Cardiac muscle cell (in vitro differentiated cells and primary cell): ENCODE data around the gene NAALADL2. TPM values are rescaled to one million over a fixed set of nuclear protein-coding genes. Genes with fewer than 3 reads are reported as not detected.

Experiments used
- DNase-seq, 2 donors: peaks; one replicate each; pipeline versions ENCODE4 v3.0.0 to v3.0.0-alpha.2; 2010 to 2017; ENCODE audit warnings: low read depth in 1 of 2, low spot score in 1 of 2
- H3K27ac ChIP-seq: fragments of 200-600 bp; sonication (generic); 2 replicates; pipeline ENCODE4 v1.5.1; 2016
- H3K27me3 ChIP-seq: fragments of 200-600 bp; sonication (generic); 2 replicates; pipeline ENCODE4 v1.6.0; 2016; ENCODE audit warnings: control low read depth
- H3K36me3 ChIP-seq: fragments of 200-600 bp; sonication (generic); 2 replicates; pipeline ENCODE4 v1.5.1; 2016; ENCODE audit warnings: control low read depth
- H3K4me1 ChIP-seq: fragments of 200-600 bp; sonication (generic); 2 replicates; pipeline ENCODE4 v1.8.1; 2017; ENCODE audit warnings: low read depth, mild to moderate bottlenecking, mixed run types
- H3K4me3 ChIP-seq: fragments of 200-600 bp; sonication (generic); 2 replicates; pipeline ENCODE4 v1.5.1; 2016; ENCODE audit warnings: mild to moderate bottlenecking
- H3K9me3 ChIP-seq: fragments of 200-600 bp; sonication (generic); 2 replicates; pipeline ENCODE4 v1.5.1; 2017; ENCODE audit warnings: low read depth, mild to moderate bottlenecking, control low read depth
- polyA plus RNA-seq: library from polyadenylated mRNA; unstranded; fragments of >200 nt; fragmentation: Nextera tagmentation; extraction: Ambion mirVana; gene quantifications from 2 replicates; pipeline ENCODE4 v1.2.1, GENCODE V29; 2016
- total RNA-seq: library from RNA; depleted of rRNA; stranded (reverse); fragments of >200 nt; gene quantifications from 2 replicates; pipeline ENCODE4 v1.2.3, GENCODE V29; 2016
- TF ChIP-seq, protein P1 (sequence below): IDR thresholded peaks from 2 replicates; pipeline ENCODE4 v1.5.1; 2012; ENCODE audit warnings: low read depth, mild to moderate bottlenecking, low read length

NAALADL2 gene
- total and polyA plus RNA-seq, 2 experiments from 2014 or later: 2.4 to 3.8 TPM

DNA sequence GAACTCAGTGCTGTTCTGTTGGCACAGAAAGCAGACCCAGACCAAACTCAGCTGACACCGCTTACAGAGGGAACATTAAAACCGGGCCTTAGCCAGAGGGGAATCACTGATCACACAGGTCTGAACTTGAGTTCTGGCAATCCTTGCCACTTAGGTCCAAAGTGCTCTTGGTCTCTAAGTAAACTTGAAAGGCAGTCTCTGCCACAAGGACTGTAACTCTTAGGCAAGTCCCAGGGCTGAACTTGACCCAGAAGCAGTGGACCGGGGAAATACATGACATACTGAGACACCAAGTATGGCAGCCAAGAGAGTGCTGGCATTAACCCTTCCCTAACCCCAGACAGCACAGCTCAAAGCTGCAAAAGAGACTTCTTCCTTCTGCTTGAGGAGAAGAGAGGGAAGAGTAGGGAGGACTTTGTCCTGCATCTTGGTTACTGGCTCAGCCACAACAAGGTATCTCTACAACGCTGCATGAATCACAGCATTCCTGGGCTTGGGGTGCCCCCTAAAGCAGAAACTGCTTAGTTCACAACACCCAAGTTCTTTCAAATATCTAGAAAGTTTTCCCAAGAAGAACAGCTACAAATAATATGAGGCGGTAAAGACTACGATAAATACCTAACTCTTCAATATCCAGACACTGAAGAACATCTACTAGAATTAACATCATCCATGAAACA lies 32.5 kb downstream of the NAALADL2 start:
- peak; percentile 1 to 27 for DNase-seq
- Histone ChIP-seq H3K9me3 (no peaks in the 10 kb centered on the region), H3K36me3 (no peaks in the 10 kb centered on the region), H3K4me1 (no peaks in the 10 kb centered on the region), H3K4me3 (no peak overlapping the region), H3K27ac (no peak overlapping the region), H3K27me3 (no peaks in the 10 kb centered on the region)
- TF ChIP-seq, protein P1, sequence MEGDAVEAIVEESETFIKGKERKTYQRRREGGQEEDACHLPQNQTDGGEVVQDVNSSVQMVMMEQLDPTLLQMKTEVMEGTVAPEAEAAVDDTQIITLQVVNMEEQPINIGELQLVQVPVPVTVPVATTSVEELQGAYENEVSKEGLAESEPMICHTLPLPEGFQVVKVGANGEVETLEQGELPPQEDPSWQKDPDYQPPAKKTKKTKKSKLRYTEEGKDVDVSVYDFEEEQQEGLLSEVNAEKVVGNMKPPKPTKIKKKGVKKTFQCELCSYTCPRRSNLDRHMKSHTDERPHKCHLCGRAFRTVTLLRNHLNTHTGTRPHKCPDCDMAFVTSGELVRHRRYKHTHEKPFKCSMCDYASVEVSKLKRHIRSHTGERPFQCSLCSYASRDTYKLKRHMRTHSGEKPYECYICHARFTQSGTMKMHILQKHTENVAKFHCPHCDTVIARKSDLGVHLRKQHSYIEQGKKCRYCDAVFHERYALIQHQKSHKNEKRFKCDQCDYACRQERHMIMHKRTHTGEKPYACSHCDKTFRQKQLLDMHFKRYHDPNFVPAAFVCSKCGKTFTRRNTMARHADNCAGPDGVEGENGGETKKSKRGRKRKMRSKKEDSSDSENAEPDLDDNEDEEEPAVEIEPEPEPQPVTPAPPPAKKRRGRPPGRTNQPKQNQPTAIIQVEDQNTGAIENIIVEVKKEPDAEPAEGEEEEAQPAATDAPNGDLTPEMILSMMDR: no peak

DNA sequence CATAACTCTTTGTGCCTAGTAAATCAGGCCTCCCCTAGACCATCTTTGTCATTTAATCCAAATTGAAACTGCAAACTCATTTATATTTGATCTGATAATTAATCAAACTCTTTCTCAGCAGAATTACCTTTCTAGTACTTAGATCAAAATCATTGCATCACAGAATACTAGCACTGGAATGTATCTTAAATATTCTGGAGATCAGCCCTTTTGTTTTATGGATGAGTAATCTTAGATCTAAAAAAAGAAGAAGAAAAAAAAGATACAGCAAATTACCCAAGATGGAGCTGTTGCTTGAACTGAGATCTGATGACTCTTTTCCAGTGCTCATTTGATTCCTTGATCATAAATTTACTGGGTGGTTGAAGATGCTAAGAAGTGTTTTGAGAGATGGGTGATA lies 47.9 kb downstream of the NAALADL2 start:
- Histone ChIP-seq H3K4me1 (no peaks in the 10 kb centered on the region), H3K36me3 (no peaks in the 10 kb centered on the region), H3K9me3 (no peaks in the 10 kb centered on the region), H3K4me3 (no peak overlapping the region), H3K27ac (no peak overlapping the region), H3K27me3 (no peaks in the 10 kb centered on the region)
- TF ChIP-seq, protein P1: no peak
- no peak for DNase-seq

DNA sequence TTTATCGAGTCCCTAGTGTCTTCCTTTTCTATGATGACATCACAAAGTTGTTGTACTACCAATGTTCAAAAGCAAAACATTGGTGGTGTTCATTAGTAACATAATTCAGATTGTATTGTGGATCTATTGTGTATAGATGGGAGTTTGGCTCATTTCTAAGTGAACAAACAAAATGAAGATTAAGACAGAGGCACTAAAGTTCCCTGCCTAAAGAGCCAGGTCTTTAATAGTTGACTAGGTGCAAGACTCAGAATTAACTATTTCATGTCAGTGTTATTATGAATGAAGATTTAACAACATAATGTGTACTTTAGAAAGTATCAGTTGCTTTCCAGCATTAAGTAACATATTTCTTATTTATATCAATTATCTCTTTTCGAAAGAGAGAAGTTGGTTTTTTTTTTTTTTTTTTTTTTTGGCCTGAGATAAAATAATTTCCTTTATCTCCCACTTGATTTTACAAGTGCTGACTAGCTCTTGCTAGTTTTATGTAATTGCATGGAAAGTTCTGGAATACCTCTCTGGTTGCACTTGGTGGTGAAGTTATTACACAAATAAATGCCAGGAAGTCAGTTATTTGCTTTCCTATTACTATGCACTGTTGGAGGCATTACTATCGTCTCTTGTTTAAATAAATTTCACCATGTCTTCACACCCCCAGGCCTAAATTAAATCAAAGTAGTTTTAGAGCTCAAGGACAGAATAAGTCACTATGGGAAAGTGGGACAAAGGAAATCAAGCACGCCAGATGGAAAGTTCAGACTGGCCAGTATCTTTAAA lies 48.7 kb downstream of the NAALADL2 start:
- DNase-seq: no peak
- Histone ChIP-seq H3K36me3 (no peaks in the 10 kb centered on the region), H3K9me3 (no peaks in the 10 kb centered on the region), H3K27me3 (no peaks in the 10 kb centered on the region), H3K27ac (no peak overlapping the region), H3K4me3 (no peak overlapping the region), H3K4me1 (no peaks in the 10 kb centered on the region)
- TF ChIP-seq, protein P1: no peak

DNA sequence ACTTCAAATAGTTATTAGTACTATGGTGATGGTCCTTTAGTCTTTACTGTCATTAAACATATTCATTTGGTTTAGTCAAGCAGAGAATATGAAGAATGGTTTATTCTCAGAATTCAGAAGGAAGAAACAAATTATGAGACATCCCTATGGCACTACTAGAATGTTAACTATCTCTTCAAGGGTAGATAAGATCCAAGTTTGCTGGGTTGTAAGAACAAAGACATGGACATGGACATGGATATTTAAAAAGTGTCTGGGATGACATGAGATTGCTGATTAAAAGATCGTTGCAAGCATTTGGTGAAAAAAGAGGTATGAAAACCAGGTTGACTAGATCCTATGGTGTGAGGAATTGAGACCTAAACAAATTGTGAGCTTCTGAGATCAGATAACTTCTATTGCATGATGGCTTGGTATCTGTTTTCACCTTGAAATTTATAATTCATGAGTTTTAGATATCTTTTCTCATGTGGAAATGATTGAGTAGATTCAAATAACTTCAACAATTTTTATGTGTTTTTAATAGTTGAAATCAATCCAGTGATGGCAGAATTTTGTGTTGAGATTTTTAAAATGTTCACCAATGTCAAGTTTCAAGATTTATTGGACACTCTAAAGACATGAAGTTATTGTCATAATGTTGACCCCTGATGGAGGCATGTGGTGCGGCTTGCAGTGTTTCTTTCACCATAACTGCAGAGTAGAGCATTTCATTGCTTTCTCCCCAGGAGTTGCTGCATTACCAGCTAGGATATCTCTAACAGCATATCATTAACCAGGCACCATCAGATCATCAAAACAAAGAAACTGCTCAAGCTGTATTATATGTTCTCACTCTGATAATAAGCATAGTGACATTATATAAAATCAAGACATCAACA lies 72.6 kb downstream of the NAALADL2 start:
- DNase-seq: peak in 1 of 2 donors; percentile 8
- Histone ChIP-seq H3K27ac (no peak overlapping the region), H3K4me1 (no peaks in the 10 kb centered on the region), H3K27me3 (no peaks in the 10 kb centered on the region), H3K9me3 (no peaks in the 10 kb centered on the region), H3K36me3 (no peaks in the 10 kb centered on the region), H3K4me3 (no peak overlapping the region)
- TF ChIP-seq, protein P1: no peak

DNA sequence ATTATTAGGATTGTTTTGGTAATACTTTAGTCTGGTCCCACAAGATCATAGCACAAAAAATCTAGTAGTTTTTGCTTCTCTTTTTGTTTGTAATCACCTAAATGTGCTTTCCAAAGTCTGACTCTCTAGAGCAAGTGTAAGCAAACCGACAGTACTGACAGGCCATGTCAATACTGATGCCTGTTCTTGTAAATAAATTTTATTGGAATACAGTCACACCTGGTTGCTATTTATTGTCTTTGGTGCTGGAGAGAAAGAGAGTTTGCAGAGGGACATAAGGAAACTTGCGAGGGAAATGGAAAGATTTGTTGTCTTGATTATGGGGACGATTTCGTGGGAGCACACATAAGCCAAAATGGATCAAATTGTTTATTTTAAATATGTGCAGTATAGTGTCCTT lies 77.5 kb downstream of the NAALADL2 start:
- no peak overlapping the region for H3K27ac ChIP-seq
- TF ChIP-seq, protein P1: no peak
- H3K27me3 ChIP-seq: no peaks in the 10 kb centered on the region
- no peaks in the 10 kb centered on the region for H3K9me3 ChIP-seq
- no peaks in the 10 kb centered on the region for H3K36me3 ChIP-seq
- no peak for DNase-seq
- no peak overlapping the region for H3K4me3 ChIP-seq
- no peaks in the 10 kb centered on the region for H3K4me1 ChIP-seq
